Effector memory CD4-positive, alpha-beta T cell (primary cell): ENCODE data around the gene GRAP2.

ENCODE experiments used
- DNase-seq, 3 donors: peaks; one replicate each; pipeline ENCODE4 v3.0.0-alpha.2; 2020
- H3K27ac ChIP-seq: 2 replicates; pipeline ENCODE4 v1.7.0; 2013; ENCODE audit warnings: mild to moderate bottlenecking, low read length, moderate library complexity; ENCODE audit not compliant: insufficient read depth, poor library complexity, severe bottlenecking
- H3K27me3 ChIP-seq: replicated peaks from 2 replicates; pipeline ENCODE4 v1.7.0; 2013; ENCODE audit warnings: mild to moderate bottlenecking, low read length; ENCODE audit not compliant: insufficient read depth, control insufficient read depth, poor library complexity, severe bottlenecking
- H3K36me3 ChIP-seq: 2 replicates; pipeline ENCODE4 v1.7.0; 2013; ENCODE audit warnings: mild to moderate bottlenecking, low read length, moderate library complexity; ENCODE audit not compliant: control insufficient read depth, insufficient read depth
- H3K4me1 ChIP-seq: 2 replicates; pipeline ENCODE4 v1.7.0; 2013; ENCODE audit warnings: low read length, mild to moderate bottlenecking; ENCODE audit not compliant: control insufficient read depth, insufficient read depth, poor library complexity, severe bottlenecking
- H3K4me3 ChIP-seq: 2 replicates; pipeline ENCODE4 v1.7.0; 2013; ENCODE audit warnings: low read length, low read depth, mild to moderate bottlenecking; ENCODE audit not compliant: insufficient read depth, poor library complexity, severe bottlenecking
- H3K9me3 ChIP-seq: 2 replicates; pipeline ENCODE4 v1.7.0; 2013; ENCODE audit warnings: mild to moderate bottlenecking, low read length, moderate library complexity; ENCODE audit not compliant: control insufficient read depth

Gene GRAP2

GRCh38 chr22:39960791-39961746 is 60.2 kb downstream of the GRAP2 start:
- Histone ChIP-seq H3K27me3 (no peaks in the 10 kb centered on the region), H3K4me3 (no peak overlapping the region), H3K27ac (peak overlapping the region; percentile 54), H3K4me1 (peaks cover 37% of the 10 kb centered on the region), H3K36me3 (peaks cover 83% of the 10 kb centered on the region), H3K9me3 (no peaks in the 10 kb centered on the region)
- peak; percentile 24 to 47 (median 46) for DNase-seq

- H3K9me3 ChIP-seq = no peaks in the 10 kb centered on the region
- H3K4me1 ChIP-seq = peaks cover 30% of the 10 kb centered on the region
- H3K27ac ChIP-seq = peak overlapping the region; percentile 54
- H3K27me3 ChIP-seq = no peaks in the 10 kb centered on the region
- no peak for DNase-seq
- H3K4me3 ChIP-seq = no peak overlapping the region
- peaks cover 86% of the 10 kb centered on the region for H3K36me3 ChIP-seq
Observed at GRCh38 chr22:39962071-39962470, 61.2 kb downstream of the GRAP2 start.

GRCh38 chr22:39965748-39966147 is 64.9 kb downstream of the GRAP2 start:
- Histone ChIP-seq H3K27ac (no peak overlapping the region), H3K4me1 (peaks cover 7% of the 10 kb centered on the region), H3K36me3 (peaks cover 98% of the 10 kb centered on the region)

GRCh38 chr22:39966470-39966869 is 65.6 kb downstream of the GRAP2 start:
- no peaks in the 10 kb centered on the region for H3K27me3 ChIP-seq
- H3K27ac ChIP-seq = no peak overlapping the region

More at GRCh38 chr22:39965748-39966147, 64.9 kb downstream of the GRAP2 start:
- no peaks in the 10 kb centered on the region for H3K9me3 ChIP-seq
- no peaks in the 10 kb centered on the region for H3K27me3 ChIP-seq
- DNase-seq = no peak
- H3K4me3 ChIP-seq = no peak overlapping the region

GRCh38 chr22:39967103-39967829 is 66.4 kb downstream of the GRAP2 start:
- Histone ChIP-seq H3K27me3 (no peaks in the 10 kb centered on the region), H3K4me3 (no peak overlapping the region), H3K27ac (no peak overlapping the region), H3K9me3 (no peaks in the 10 kb centered on the region), H3K36me3 (peaks cover 98% of the 10 kb centered on the region), H3K4me1 (no peaks in the 10 kb centered on the region)
- DNase-seq = no peak

More at GRCh38 chr22:39966470-39966869, 65.6 kb downstream of the GRAP2 start:
- no peak for DNase-seq
- Histone ChIP-seq H3K36me3 (peaks cover 98% of the 10 kb centered on the region), H3K9me3 (no peaks in the 10 kb centered on the region), H3K4me1 (peaks cover 2% of the 10 kb centered on the region), H3K4me3 (no peak overlapping the region)

GRCh38 chr22:39967996-39968972 is 67.4 kb downstream of the GRAP2 start:
- no peaks in the 10 kb centered on the region for H3K9me3 ChIP-seq
- no peak overlapping the region for H3K4me3 ChIP-seq
- H3K36me3 ChIP-seq = peaks cover 99% of the 10 kb centered on the region
- H3K4me1 ChIP-seq = no peaks in the 10 kb centered on the region
- no peak for DNase-seq
- no peak overlapping the region for H3K27ac ChIP-seq
- no peaks in the 10 kb centered on the region for H3K27me3 ChIP-seq

GRCh38 chr22:39970742-39971141 is 69.9 kb downstream of the GRAP2 start:
- Histone ChIP-seq H3K4me3 (no peak overlapping the region), H3K9me3 (no peaks in the 10 kb centered on the region), H3K27me3 (no peaks in the 10 kb centered on the region), H3K27ac (peak overlapping the region; percentile 8), H3K4me1 (no peaks in the 10 kb centered on the region), H3K36me3 (peaks cover 83% of the 10 kb centered on the region)
- DNase-seq = no peak

- peaks cover 64% of the 10 kb centered on the region for H3K36me3 ChIP-seq
- no peaks in the 10 kb centered on the region for H3K9me3 ChIP-seq
- no peaks in the 10 kb centered on the region for H3K27me3 ChIP-seq
- H3K4me3 ChIP-seq = no peak overlapping the region
- DNase-seq = no peak
- no peak overlapping the region for H3K27ac ChIP-seq
- H3K4me1 ChIP-seq = no peaks in the 10 kb centered on the region
Observed at GRCh38 chr22:39972641-39973040, 71.8 kb downstream of the GRAP2 start.

GRCh38 chr22:39973656-39974055 is 72.8 kb downstream of the GRAP2 start:
- peaks cover 54% of the 10 kb centered on the region for H3K36me3 ChIP-seq
- DNase-seq = no peak
- no peak overlapping the region for H3K27ac ChIP-seq
- no peaks in the 10 kb centered on the region for H3K9me3 ChIP-seq
- no peak overlapping the region for H3K4me3 ChIP-seq
- H3K27me3 ChIP-seq = no peaks in the 10 kb centered on the region
- H3K4me1 ChIP-seq = no peaks in the 10 kb centered on the region
